Jurkat, Clone E6-1 (cell line): ENCODE results near the gene CUX1.
"Not testable (repeated sequence)": the region's sequence is repeated elsewhere in the genome, so short reads cannot be mapped to it uniquely, and the experiment has no call there.

Experiments used
- DNase-seq: peaks from one replicate; pipeline ENCODE4 v3.0.0-alpha.2; 2011; ENCODE audit warnings: low read depth, low spot score
- H3K4me3 ChIP-seq: 2 replicates; pipeline ENCODE4 v1.5.1; 2011; ENCODE audit warnings: mild to moderate bottlenecking, low read length, control low read depth, moderate library complexity

Gene CUX1

GRCh38 chr7:102286237-102287110, 469.0 kb downstream of the CUX1 start, which contains the start of gene SH2B2:
SH2B2 (plus strand) TSS chr7:102286868; CDS start chr7:102300551, 13,683 bp downstream.
- peak within 1 kb of the TSS; percentile 63 for H3K4me3 ChIP-seq
- DNase-seq, result no peak

DNA sequence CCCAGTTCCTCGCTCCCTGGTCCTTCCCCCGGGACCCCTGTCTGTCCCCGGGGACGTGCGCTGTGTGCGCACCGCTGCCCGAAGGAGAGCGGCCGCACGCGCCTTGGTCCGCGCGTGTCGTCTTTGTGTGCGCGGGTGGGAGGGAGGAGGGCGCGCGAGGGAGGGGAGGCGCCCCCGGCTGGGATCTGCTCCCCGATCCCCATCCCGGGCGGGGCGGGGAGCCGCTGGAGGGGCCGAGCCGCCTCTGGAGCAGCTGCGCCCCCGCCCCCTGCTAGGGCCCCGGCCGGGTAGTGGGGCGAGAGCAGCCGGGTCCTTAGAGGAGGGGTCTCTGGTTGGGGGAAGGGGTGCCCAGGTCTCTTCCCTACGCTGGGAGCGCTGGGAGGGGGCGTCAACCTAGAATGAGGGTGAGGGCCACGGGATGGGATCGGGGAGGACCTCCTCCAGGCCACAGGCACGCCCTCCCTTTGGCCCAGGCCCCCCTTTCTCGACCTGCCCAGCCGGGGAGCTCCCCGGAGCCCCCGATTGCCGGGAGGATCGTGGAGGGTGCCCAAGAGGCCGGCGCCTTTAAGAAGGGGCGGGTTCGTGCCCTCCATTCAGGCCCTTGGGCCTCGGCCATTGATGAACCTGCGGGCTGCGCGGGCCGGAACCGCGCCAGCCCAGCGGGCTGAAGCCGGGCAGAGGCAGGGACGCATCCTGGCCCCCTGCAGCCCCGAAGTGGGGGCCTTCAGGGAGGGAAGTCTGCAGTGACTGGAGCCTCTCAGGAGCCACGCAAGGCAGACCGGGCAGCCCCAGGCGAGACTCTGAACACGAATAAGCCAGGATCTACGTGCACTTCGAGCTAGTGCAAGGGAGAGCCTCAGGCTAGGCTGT, 469.9 kb downstream of the CUX1 start:
- no peak for DNase-seq
- H3K4me3 ChIP-seq, result peak overlapping the region; percentile 63

DNA sequence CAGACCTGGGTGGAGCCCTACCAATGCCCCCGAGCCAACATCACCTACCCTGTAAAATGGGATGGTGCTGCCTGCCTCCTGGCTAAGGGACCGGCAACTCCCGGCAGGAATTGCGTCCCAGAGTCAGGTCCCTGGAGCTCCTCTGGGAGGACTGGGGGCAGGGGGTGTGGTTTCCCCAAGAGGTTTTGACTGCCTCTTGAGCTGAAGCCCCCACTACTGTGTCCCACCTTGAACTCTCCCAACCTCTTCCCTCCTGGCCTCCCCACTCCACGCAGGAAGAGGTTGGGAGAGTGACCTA, 470.5 kb downstream of the CUX1 start:
- DNase-seq, result no peak
- peak overlapping the region; percentile 63 for H3K4me3 ChIP-seq

DNA sequence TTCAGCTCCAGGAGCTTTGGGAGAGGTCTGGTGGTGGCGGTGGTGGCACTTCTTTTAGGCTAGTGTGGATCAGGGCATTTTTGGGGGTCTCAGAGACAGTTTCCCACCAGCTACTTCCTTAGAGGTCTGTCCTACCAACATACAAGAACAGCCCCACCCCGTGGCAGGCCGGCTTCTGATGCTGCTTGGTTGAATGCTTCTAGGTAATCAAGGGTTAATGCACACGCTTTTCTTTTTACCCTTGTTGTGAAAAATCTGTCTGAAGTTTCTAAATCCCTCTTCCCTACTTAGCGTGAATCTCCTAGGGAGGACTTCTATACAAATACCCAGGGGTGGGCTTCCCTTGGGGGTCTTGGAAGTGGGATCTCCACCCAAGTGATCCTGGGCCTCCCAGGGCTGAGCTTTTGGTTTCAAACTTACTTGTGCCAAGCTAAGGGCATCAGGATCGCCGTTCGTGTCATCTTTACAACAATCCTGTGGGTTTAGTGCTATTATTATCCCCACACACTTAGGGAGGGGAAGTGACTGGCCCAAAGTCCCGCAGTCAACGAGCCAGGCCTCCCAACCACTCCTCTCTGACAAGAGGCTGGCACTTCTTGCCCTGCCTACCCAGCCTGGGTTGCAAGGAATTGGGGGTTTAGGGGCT, 471.0 kb downstream of the CUX1 start:
- no peak for DNase-seq
- no peak overlapping the region for H3K4me3 ChIP-seq

DNA sequence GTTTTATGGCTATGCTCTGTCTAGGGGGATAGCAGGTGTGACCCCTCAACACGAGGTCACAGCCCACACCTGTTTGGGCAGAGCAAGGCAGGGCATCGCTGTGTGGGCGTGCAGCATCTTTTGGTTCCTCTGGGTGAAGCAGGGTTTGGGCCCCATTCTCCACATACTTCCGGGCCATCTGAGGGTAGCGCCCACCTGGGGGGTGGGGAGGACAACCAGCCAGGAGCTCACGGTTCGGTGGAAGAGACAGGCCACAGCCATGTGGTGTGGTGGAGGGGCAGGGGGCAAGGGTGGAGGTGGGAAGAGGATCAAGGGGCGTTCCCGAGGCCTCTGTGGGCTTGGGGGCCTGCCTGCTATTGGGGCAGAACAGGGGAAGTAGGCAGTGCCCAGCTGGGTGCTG, 471.6 kb downstream of the CUX1 start:
- no peak for DNase-seq
- H3K4me3 ChIP-seq, result no peak overlapping the region

GRCh38 chr7:102291056-102291915, 473.9 kb downstream of the CUX1 start:
- no peak for DNase-seq
- H3K4me3 ChIP-seq, result no peak overlapping the region

DNA sequence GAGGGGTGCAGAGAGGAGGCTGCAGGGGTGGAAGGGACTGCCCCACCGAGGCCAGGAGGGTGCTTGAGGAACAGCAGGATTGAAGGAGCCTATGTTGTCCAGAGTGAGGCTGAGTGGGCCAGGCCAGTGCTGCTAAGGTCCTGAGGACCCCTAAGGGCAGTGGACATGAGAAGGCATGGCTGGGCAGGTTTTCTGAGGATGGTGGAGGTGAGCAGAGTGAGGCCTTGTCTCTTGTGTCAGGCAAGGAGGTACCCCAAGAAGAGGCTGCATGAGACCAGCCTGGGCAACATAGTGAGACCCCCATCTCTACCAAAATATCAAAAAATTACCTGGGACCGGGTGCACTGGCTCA, 474.5 kb downstream of the CUX1 start:
- H3K4me3 ChIP-seq, result no peak overlapping the region
- DNase-seq, result no peak

GRCh38 chr7:102292813-102293798, 475.7 kb downstream of the CUX1 start:
- no peak for DNase-seq
- no peak overlapping the region for H3K4me3 ChIP-seq

DNA sequence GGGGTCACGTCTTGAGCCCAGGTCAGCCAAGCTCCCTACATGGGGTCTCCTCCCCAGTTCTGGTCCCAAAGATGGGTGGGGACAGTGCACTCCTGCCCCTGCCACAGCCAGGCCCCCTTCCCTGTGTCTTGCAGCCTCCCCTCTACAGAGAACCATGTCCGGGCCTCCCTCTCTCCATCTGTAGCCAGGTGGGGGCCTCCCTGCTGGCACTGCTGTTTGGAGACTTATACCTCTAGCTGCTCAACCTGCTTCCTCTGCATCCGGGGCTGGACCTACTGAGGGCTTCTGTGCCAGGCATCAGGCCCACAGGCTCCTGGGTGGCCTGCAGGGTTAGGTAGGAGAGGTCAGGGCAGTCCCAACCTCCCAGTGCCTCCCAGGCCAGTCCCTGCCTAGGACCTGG, 477.2 kb downstream of the CUX1 start:
- no peak for DNase-seq
- H3K4me3 ChIP-seq, result no peak overlapping the region

- H3K4me3 ChIP-seq, result no peak overlapping the region
Observed at GRCh38 chr7:102295346-102296178, 478.1 kb downstream of the CUX1 start.

DNA sequence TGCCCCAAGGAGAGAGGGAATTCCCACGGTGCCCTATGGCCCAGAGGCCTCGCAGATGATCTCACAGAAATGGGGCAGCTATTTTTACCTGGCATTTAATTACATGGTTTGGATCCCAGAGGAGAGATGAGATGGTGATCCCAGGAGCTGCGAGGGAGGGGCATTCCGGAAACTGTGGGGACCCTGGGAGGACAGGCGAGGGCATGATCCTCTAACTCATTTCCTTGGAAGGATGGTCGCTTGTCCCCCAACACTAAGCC, 478.7 kb downstream of the CUX1 start:
- no peak for DNase-seq
- no peak overlapping the region for H3K4me3 ChIP-seq

More at GRCh38 chr7:102295346-102296178, 478.1 kb downstream of the CUX1 start:
- DNase-seq, result no peak

DNA sequence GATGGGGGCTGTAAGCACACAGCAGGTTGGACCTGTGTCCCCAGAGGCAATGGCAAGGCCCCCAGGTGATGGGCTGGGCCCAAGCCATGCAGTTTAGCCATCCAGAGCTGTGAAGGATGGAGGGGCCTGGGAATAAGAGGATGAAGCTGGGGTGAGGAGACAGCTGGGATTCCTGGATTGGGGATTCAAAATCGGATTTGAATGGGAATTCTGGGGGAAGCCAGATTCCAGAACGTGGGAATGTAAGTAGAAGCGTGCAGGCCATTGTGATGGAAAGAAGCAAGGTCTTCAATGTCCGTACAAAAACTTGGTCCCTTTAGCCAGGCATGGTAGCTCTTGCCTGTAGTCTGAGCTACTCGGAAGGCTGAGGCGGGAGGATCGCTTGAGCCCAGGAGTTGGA, 479.1 kb downstream of the CUX1 start:
- no peak overlapping the region for H3K4me3 ChIP-seq
- no peak for DNase-seq

GRCh38 chr7:102297487-102298218, 480.2 kb downstream of the CUX1 start:
- no peak overlapping the region for H3K4me3 ChIP-seq
- DNase-seq, result no peak

GRCh38 chr7:102300643-102301221, 483.3 kb downstream of the CUX1 start:
- no peak overlapping the region for H3K4me3 ChIP-seq
- DNase-seq, result no peak

GRCh38 chr7:102301367-102301766, 483.9 kb downstream of the CUX1 start:
- not testable (repeated sequence) for DNase-seq, H3K4me3 ChIP-seq

- DNase-seq, result no peak
- H3K4me3 ChIP-seq, result no peak overlapping the region
Observed at GRCh38 chr7:102302025-102302424, 484.6 kb downstream of the CUX1 start.
